Measurements from ENCODE around the gene STOX2. TPM values are rescaled to one million over a fixed set of nuclear protein-coding genes. Genes with fewer than 3 reads are reported as not detected.

The STOX2 gene, protein sequence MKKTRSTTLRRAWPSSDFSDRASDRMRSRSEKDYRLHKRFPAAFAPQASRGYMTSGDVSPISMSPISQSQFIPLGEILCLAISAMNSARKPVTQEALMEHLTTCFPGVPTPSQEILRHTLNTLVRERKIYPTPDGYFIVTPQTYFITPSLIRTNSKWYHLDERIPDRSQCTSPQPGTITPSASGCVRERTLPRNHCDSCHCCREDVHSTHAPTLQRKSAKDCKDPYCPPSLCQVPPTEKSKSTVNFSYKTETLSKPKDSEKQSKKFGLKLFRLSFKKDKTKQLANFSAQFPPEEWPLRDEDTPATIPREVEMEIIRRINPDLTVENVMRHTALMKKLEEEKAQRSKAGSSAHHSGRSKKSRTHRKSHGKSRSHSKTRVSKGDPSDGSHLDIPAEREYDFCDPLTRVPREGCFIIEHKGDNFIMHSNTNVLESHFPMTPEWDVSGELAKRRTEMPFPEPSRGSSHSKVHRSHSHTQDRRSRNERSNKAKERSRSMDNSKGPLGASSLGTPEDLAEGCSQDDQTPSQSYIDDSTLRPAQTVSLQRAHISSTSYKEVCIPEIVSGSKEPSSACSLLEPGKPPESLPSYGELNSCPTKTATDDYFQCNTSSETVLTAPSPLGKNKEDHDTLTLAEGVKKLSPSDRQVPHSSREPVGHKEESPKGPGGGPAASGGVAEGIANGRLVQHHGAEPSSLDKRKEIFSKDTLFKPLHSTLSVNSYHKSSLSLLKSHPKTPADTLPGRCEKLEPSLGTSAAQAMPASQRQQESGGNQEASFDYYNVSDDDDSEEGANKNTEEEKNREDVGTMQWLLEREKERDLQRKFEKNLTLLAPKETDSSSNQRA (N-terminal part only)
- 1.5 to 3.9 TPM (median 2.8 TPM) in 5 replicates for total RNA-seq (2022; extraction: Qiagen RNA extraction; ENCODE audit: low read depth)

DNA sequence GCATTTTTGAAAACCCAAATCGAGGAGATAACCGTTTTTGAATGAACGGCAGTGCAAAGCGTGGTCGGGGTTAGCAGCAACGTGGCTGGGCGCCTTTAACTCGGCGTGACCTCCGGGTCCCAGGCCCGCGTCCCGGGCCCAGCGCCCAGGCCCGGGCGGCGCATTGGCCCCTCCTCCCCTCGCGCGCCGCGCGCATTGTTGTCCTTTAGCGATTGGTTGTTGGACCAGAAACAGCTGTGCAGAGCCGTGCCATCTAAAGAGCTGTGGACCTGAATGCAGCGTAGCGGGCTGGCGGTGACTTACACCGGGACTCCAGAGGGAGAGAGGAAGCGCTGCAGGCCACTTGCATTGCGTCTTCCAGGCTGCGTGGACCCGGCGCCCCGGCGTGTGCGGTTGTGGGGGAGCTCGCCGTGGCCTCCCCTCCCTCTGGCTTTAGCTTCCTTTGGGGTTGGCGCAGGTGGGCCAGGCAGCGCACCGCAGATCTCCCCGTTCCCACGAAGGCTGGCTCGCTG, at the start of gene STOX2:
STOX2 (plus strand) TSS at position 227 of the 512 bp plus-strand sequence. CDS start 1,484 bp downstream, outside the sequence.

Other genes with a start within 250 kb of the STOX2 start
- 17.9 to 23.0 TPM (median 19.8 TPM) in 5 replicates for gene RWDD4, start 246.1 kb upstream of the STOX2 start, total RNA-seq (2022; extraction: Qiagen RNA extraction; ENCODE audit: low read depth)
- gene TRAPPC11, start 246.0 kb upstream of the STOX2 start, total RNA-seq (2022; extraction: Qiagen RNA extraction; ENCODE audit: low read depth), result 8.1 to 11.7 TPM (median 10.2 TPM) in 5 replicates